ENCODE measurements around the gene FYCO1.

Gene FYCO1

DNA sequence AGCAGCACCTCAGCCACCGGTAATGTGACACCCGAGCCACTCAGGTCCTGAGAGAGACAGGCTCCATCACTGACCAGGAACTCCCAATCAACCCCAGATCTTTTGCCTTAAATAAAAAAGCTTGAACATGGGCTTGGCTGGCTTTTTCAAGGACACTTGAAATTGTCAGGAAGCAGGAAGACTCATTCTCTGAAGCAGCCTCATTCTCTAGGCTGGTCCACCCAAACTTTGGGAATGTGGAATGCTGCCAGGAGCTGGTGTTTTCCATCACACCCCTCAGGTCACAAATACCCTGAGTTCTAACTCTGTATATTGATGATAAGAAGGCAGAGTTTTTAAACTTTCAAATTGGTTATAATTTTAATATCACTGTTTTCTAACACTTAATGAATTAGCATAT lies 35.3 kb downstream of the FYCO1 start:
- no peak overlapping the region for H3K23ac ChIP-seq (ENCODE audit: low read length)
- no peaks in the 10 kb centered on the region for H3K79me1 ChIP-seq (ENCODE audit: low read length)
- H3K18ac ChIP-seq (ENCODE audit: low read length) = no peak overlapping the region
- no peak overlapping the region for H4K8ac ChIP-seq (ENCODE audit: low read depth, low read length)
- no peak overlapping the region for H2BK120ac ChIP-seq (ENCODE audit: insufficient read depth, low read length, poor library complexity)
- H3K4me3 ChIP-seq (ENCODE audit: low read depth, low read length) = no peak overlapping the region
- no peak overlapping the region for H3K27ac ChIP-seq (ENCODE audit: low read depth, low read length)
- H4K12ac ChIP-seq (ENCODE audit: low read depth, low read length) = no peak overlapping the region
- H4K91ac ChIP-seq (ENCODE audit: low read depth, low read length) = no peak overlapping the region
- peaks cover 40 to 52% of the 10 kb centered on the region in 2 experiments for H3K36me3 ChIP-seq (ENCODE audit: control insufficient read depth in 1 of 2, insufficient read depth in 2 of 2, low read length in 2 of 2)
- H3K4me1 ChIP-seq (ENCODE audit: control insufficient read depth in 1 of 2, insufficient read depth in 2 of 2, low read length in 2 of 2) = peaks cover 0 to 3% of the 10 kb centered on the region in 2 experiments
- no peak for DNase-seq
- H3K27me3 ChIP-seq (ENCODE audit: insufficient read depth, low read length) = no peaks in the 10 kb centered on the region
- H2BK5ac ChIP-seq (ENCODE audit: low read depth, low read length, poor library complexity) = no peak overlapping the region
- H3K4ac ChIP-seq (ENCODE audit: low read depth, low read length) = no peak overlapping the region
- no peak overlapping the region for H2BK12ac ChIP-seq (ENCODE audit: low read length)
- H3K79me2 ChIP-seq (ENCODE audit: control insufficient read depth, insufficient read depth, low read length, poor library complexity) = no peaks in the 10 kb centered on the region
- H2AK5ac ChIP-seq (ENCODE audit: low read length) = no peak overlapping the region
- no peak overlapping the region for H3K9ac ChIP-seq (ENCODE audit: low read length)
- no peak overlapping the region for H2AFZ ChIP-seq (ENCODE audit: insufficient read depth, low read length, poor library complexity)
- WGBS (ENCODE audit: extremely low coverage, insufficient coverage, insufficient read length) = no CpG with 5 or more reads among the region's 2 CpGs
- no peak overlapping the region for H3K4me2 ChIP-seq (ENCODE audit: low read length)
- peaks cover 1% of the 10 kb centered on the region for H3K9me3 ChIP-seq (ENCODE audit: insufficient read depth, low read depth, low read length)
- H3K14ac ChIP-seq (ENCODE audit: low read length) = no peak overlapping the region

DNA sequence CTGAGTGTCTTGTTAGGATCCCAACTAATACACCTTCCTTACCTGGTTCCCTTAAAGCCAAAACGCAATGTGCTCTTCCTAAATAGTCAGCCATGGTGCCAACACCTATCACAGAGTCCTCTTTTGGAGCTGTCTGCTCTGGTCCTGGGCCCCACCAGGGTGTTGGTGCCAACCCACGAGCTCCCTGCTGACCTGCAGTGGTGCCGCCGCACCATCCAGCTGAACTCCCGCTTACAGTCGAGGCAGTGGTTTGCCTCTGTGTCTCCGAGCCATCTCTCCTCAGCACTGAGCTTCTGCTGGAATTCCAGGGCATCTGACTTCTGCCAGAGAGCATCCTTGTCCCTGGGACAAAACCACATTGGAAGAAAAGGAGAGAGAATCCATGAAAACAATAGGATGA lies 36.4 kb downstream of the FYCO1 start:
- Histone ChIP-seq H2BK120ac (ENCODE audit: insufficient read depth, low read length, poor library complexity) (no peak overlapping the region), H3K36me3 (ENCODE audit: control insufficient read depth in 1 of 2, insufficient read depth in 2 of 2, low read length in 2 of 2) (peaks cover 43 to 55% of the 10 kb centered on the region in 2 experiments), H3K27me3 (ENCODE audit: insufficient read depth, low read length) (no peaks in the 10 kb centered on the region), H2BK12ac (ENCODE audit: low read length) (no peak overlapping the region), H4K91ac (ENCODE audit: low read depth, low read length) (no peak overlapping the region), H3K9me3 (ENCODE audit: insufficient read depth, low read depth, low read length) (peaks cover 2% of the 10 kb centered on the region), H3K4me2 (ENCODE audit: low read length) (no peak overlapping the region), H3K23ac (ENCODE audit: low read length) (no peak overlapping the region), H3K4me1 (ENCODE audit: control insufficient read depth in 1 of 2, insufficient read depth in 2 of 2, low read length in 2 of 2) (peaks cover 0 to 3% of the 10 kb centered on the region in 2 experiments), H4K12ac (ENCODE audit: low read depth, low read length) (no peak overlapping the region), H3K27ac (ENCODE audit: low read depth, low read length) (no peak overlapping the region), H3K18ac (ENCODE audit: low read length) (no peak overlapping the region), H4K8ac (ENCODE audit: low read depth, low read length) (no peak overlapping the region), H3K79me2 (ENCODE audit: control insufficient read depth, insufficient read depth, low read length, poor library complexity) (no peaks in the 10 kb centered on the region), H3K79me1 (ENCODE audit: low read length) (no peaks in the 10 kb centered on the region), H2AFZ (ENCODE audit: insufficient read depth, low read length, poor library complexity) (no peak overlapping the region), H3K14ac (ENCODE audit: low read length) (no peak overlapping the region), H3K4ac (ENCODE audit: low read depth, low read length) (no peak overlapping the region), H2AK5ac (ENCODE audit: low read length) (no peak overlapping the region), H3K9ac (ENCODE audit: low read length) (no peak overlapping the region), H2BK5ac (ENCODE audit: low read depth, low read length, poor library complexity) (no peak overlapping the region), H3K4me3 (ENCODE audit: low read depth, low read length) (no peak overlapping the region)
- no peak for DNase-seq
- WGBS (ENCODE audit: extremely low coverage, insufficient coverage, insufficient read length) = no CpG with 5 or more reads among the region's 7 CpGs

GRCh38 chr3:45958321-45958791 lies 37.3 kb downstream of the FYCO1 start:
- no peak overlapping the region for H4K91ac ChIP-seq (ENCODE audit: low read depth, low read length)
- no peak overlapping the region for H3K4ac ChIP-seq (ENCODE audit: low read depth, low read length)
- no peak overlapping the region for H2AK5ac ChIP-seq (ENCODE audit: low read length)
- H3K27ac ChIP-seq (ENCODE audit: low read depth, low read length) = no peak overlapping the region
- H3K4me2 ChIP-seq (ENCODE audit: low read length) = no peak overlapping the region
- no peak overlapping the region for H2AFZ ChIP-seq (ENCODE audit: insufficient read depth, low read length, poor library complexity)
- H3K36me3 ChIP-seq (ENCODE audit: control insufficient read depth in 1 of 2, insufficient read depth in 2 of 2, low read length in 2 of 2) = peaks cover 42 to 54% of the 10 kb centered on the region in 2 experiments
- H3K27me3 ChIP-seq (ENCODE audit: insufficient read depth, low read length) = no peaks in the 10 kb centered on the region
- no peaks in the 10 kb centered on the region for H3K79me1 ChIP-seq (ENCODE audit: low read length)
- no peak overlapping the region for H2BK5ac ChIP-seq (ENCODE audit: low read depth, low read length, poor library complexity)
- H2BK12ac ChIP-seq (ENCODE audit: low read length) = no peak overlapping the region
- peaks cover 2% of the 10 kb centered on the region for H3K9me3 ChIP-seq (ENCODE audit: insufficient read depth, low read depth, low read length)
- peaks cover 0 to 3% of the 10 kb centered on the region in 2 experiments for H3K4me1 ChIP-seq (ENCODE audit: control insufficient read depth in 1 of 2, insufficient read depth in 2 of 2, low read length in 2 of 2)
- H3K79me2 ChIP-seq (ENCODE audit: control insufficient read depth, insufficient read depth, low read length, poor library complexity) = no peaks in the 10 kb centered on the region
- DNase-seq = no peak
- no peak overlapping the region for H3K18ac ChIP-seq (ENCODE audit: low read length)
- peak overlapping the region; percentile 9 for H4K12ac ChIP-seq (ENCODE audit: low read depth, low read length)
- no CpG with 5 or more reads among the region's 6 CpGs for WGBS (ENCODE audit: extremely low coverage, insufficient coverage, insufficient read length)
- no peak overlapping the region for H4K8ac ChIP-seq (ENCODE audit: low read depth, low read length)
- H2BK120ac ChIP-seq (ENCODE audit: insufficient read depth, low read length, poor library complexity) = no peak overlapping the region
- H3K9ac ChIP-seq (ENCODE audit: low read length) = no peak overlapping the region
- no peak overlapping the region for H3K14ac ChIP-seq (ENCODE audit: low read length)
- no peak overlapping the region for H3K23ac ChIP-seq (ENCODE audit: low read length)
- H3K4me3 ChIP-seq (ENCODE audit: low read depth, low read length) = no peak overlapping the region

DNA sequence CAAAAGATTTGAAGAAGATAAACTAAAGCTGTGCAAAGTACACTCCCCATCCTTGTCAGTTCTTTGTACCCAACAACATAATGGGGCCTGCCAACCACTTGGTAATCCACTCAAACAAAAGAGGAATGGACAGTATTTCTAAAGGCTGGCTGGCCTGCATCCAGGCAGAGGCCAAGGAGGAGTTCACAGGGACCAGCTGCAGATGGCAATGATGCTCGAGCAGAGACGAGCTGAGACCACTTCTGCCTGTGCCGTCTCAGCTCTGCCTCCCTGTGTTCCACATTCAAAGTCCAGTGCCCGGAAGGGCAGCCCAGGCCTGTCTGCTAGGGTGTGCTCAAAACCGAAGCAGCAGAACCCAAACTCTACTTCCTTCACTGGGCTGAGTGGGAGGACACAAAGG lies 38.0 kb downstream of the FYCO1 start:
- no peak overlapping the region for H3K18ac ChIP-seq (ENCODE audit: low read length)
- H3K4me1 ChIP-seq (ENCODE audit: control insufficient read depth in 1 of 2, insufficient read depth in 2 of 2, low read length in 2 of 2) = peaks cover 0 to 3% of the 10 kb centered on the region in 2 experiments
- H3K4ac ChIP-seq (ENCODE audit: low read depth, low read length) = no peak overlapping the region
- no peak overlapping the region for H3K9ac ChIP-seq (ENCODE audit: low read length)
- H3K4me3 ChIP-seq (ENCODE audit: low read depth, low read length) = no peak overlapping the region
- H3K79me1 ChIP-seq (ENCODE audit: low read length) = no peaks in the 10 kb centered on the region
- no peak overlapping the region for H2AK5ac ChIP-seq (ENCODE audit: low read length)
- H2BK120ac ChIP-seq (ENCODE audit: insufficient read depth, low read length, poor library complexity) = no peak overlapping the region
- no CpG with 5 or more reads among the region's 5 CpGs for WGBS (ENCODE audit: extremely low coverage, insufficient coverage, insufficient read length)
- no peaks in the 10 kb centered on the region for H3K27me3 ChIP-seq (ENCODE audit: insufficient read depth, low read length)
- H3K27ac ChIP-seq (ENCODE audit: low read depth, low read length) = no peak overlapping the region
- no peak overlapping the region for H3K23ac ChIP-seq (ENCODE audit: low read length)
- no peak for DNase-seq
- no peak overlapping the region for H2BK5ac ChIP-seq (ENCODE audit: low read depth, low read length, poor library complexity)
- H3K79me2 ChIP-seq (ENCODE audit: control insufficient read depth, insufficient read depth, low read length, poor library complexity) = no peaks in the 10 kb centered on the region
- no peak overlapping the region for H3K14ac ChIP-seq (ENCODE audit: low read length)
- H3K4me2 ChIP-seq (ENCODE audit: low read length) = no peak overlapping the region
- no peak overlapping the region for H4K91ac ChIP-seq (ENCODE audit: low read depth, low read length)
- H2BK12ac ChIP-seq (ENCODE audit: low read length) = no peak overlapping the region
- H4K8ac ChIP-seq (ENCODE audit: low read depth, low read length) = no peak overlapping the region
- peaks cover 42 to 51% of the 10 kb centered on the region in 2 experiments for H3K36me3 ChIP-seq (ENCODE audit: control insufficient read depth in 1 of 2, insufficient read depth in 2 of 2, low read length in 2 of 2)
- H3K9me3 ChIP-seq (ENCODE audit: insufficient read depth, low read depth, low read length) = peaks cover 2% of the 10 kb centered on the region
- H4K12ac ChIP-seq (ENCODE audit: low read depth, low read length) = no peak overlapping the region
- no peak overlapping the region for H2AFZ ChIP-seq (ENCODE audit: insufficient read depth, low read length, poor library complexity)

All from trophoblast cell (in vitro differentiated cells and primary cell).